HG02973 (cell line): Measurements from ENCODE around the gene MS4A1.
"Not testable (repeated sequence)": the region's sequence is repeated elsewhere in the genome, so short reads cannot be mapped to it uniquely, and the experiment has no call there.

Experiments used
- ATAC-seq: cut with Tn5 transposase; IDR thresholded peaks from one replicate; pipeline ENCODE4 v1.9.1; 2021; ENCODE audit warnings: moderate library complexity; ENCODE audit not compliant: unreplicated experiment

MS4A1 gene

GRCh38 chr11:60500276-60500910, 44.7 kb downstream of the MS4A1 start:
- ATAC-seq: no peak

- no peak for ATAC-seq
These were observed 46.7 kb downstream of the MS4A1 start for GRCh38 chr11:60502221-60502775.

- ATAC-seq: peak; percentile 50
These were observed 48.7 kb downstream of the MS4A1 start for GRCh38 chr11:60504219-60504905.

- ATAC-seq: not testable (repeated sequence)
These were observed 54.0 kb downstream of the MS4A1 start for GRCh38 chr11:60509609-60510008.

DNA sequence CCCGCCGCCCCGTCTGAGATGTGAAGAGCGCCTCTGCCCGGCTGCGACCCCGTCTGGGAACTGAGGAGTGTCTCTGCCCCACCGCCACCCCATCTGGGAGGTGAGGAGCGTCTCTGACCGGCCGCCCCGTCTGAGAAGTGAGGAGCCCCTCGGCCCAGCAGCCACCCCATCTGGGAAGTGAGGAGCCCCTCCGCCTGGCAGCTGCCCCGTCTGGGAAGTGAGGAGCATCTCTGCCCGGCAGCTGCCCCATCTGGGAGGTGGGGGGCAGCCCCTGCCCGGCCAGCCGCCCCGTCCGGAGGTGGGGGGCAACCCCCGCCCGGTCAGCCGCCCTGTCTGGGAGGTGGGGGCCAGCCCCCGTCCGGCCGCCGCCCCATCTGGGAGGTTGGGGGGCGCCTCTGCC, 54.6 kb downstream of the MS4A1 start:
- ATAC-seq: not testable (repeated sequence)

DNA sequence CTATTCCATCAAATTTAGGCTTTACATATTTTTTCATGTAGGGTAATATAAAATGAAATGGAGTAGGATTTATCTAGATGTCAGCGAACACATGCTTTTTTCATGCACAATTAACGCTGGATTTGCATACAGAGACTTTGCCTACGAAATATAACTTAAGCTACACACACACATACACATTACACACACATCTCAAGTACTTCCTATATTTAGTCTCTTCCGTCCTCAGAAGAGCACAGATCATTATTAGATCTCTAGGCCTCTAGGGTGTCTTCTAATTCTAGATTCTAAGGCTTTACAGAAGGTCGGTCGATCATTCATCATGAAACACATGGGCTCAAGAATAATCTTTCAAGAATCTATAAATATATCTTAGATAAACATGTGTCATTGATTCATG, 55.7 kb downstream of the MS4A1 start:
- ATAC-seq: no peak

DNA sequence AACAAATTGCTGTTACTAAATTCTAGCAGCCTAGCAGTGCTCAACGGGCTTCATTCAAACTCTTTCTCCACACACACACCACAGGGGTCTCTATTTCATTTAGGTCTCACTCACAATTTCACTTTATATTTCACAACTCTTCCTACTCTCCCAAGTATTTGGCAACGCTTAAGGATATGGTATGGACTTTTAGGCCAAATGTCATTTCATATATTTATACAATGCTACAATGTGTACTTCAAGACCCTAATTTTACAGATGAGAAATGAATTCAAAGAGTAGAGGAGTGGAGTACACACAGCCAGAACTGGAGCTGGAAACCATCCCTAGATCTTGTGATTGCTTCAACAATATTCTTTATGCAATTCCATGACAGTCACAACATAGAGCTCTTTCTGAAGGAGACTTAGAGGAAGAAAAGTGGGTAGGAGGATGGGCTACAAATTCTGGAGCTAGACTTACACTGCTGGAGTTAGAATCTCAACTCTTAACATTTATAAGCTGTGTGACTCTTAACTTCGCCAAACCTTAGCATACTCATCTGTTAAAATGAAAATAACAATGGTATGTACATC, 57.1 kb downstream of the MS4A1 start:
- no peak for ATAC-seq

DNA sequence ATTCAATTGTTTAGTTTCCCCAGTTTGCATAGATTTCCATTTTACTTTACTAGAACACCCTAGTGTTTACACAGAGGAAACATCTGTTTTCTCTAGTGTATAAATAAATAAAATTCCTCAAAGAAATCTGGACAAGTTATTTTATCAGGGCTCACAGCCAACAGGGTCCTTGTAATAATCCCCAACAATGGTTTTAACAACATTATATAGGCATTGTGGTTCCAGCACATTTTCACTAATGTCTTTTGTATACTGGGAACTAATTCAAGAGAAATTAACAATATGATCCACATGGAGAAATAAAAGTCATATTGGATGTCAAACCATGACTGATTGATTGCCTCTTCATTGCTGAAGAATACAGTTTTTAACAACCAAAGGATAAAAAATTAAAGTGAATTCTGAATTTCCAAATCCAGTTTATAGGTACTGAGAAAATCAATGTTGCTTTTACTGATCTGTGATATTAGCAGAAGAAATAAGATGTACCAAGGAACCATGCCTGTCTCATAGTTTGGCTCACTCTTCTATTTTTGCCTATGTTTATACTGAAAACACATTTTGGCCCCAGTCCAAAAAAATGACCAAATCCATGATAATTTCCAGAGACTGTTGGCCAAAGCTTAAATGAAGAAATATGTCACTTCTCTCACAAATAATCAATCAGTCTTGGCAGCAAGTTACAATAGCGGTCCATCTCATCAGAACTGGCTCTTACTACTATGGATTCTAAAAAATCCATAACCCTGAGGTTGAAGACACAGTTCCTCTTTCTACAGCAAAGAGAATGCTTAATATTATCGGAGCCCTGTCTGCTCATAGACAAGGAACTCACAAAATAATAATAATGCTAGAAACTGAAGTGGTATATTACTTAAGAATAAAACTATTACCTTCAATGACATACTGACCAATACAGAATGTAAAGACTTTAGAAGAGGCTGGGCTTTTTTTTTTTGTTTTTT, 58.1 kb downstream of the MS4A1 start:
- ATAC-seq: no peak

- ATAC-seq: no peak
These were observed 59.7 kb downstream of the MS4A1 start, which contains the start of gene MS4A13 for GRCh38 chr11:60515144-60515855. Gene MS4A13, plus strand, starts transcription at chr11:60515392. Its CDS starts 2,692 bp downstream, at chr11:60518084.
